ENCODE data around the gene ZNF862. TPM values are rescaled to one million over a fixed set of nuclear protein-coding genes. Genes with fewer than 3 reads are reported as not detected.

Gene ZNF862
- total RNA-seq, 1 donor from 2014 or later: 10.4 TPM

- DNase-seq: no peak
- H3K27me3 ChIP-seq (ENCODE audit: low read depth): no peaks in the 10 kb centered on the region
- intact Hi-C loops (cut with micrococcal nuclease): no loop called here
- no peaks in the 10 kb centered on the region for H3K36me3 ChIP-seq
- peak overlapping the region; percentile 95 for H3K27ac ChIP-seq (replicated peaks)
- peaks cover 32% of the 10 kb centered on the region for H3K4me1 ChIP-seq
- TF ChIP-seq CTCF (IDR thresholded peaks at IDR 0.05; ENCODE audit: borderline replicate concordance): no peak
- no peaks in the 10 kb centered on the region for H3K9me3 ChIP-seq (replicated peaks)
- H3K4me3 ChIP-seq: peak overlapping the region; percentile 99
These were observed 825 bp downstream of the ZNF862 start for GRCh38 chr7:149838992-149839408.

- Histone ChIP-seq H3K27ac (replicated peaks) (no peak overlapping the region), H3K9me3 (replicated peaks) (no peaks in the 10 kb centered on the region), H3K4me3 (peak overlapping the region; percentile 99), H3K27me3 (ENCODE audit: low read depth) (no peaks in the 10 kb centered on the region), H3K36me3 (peaks cover 4% of the 10 kb centered on the region), H3K4me1 (peaks cover 38% of the 10 kb centered on the region)
- no peak for TF ChIP-seq CTCF (IDR thresholded peaks at IDR 0.05; ENCODE audit: borderline replicate concordance)
- no peak for DNase-seq
- intact Hi-C loops (cut with micrococcal nuclease): no loop called here
These were observed 1.8 kb downstream of the ZNF862 start for GRCh38 chr7:149839933-149840332.

GRCh38 chr7:149843566-149843965, 5.4 kb downstream of the ZNF862 start:
- intact Hi-C loops (cut with micrococcal nuclease): no loop called here
- peaks cover 30% of the 10 kb centered on the region for H3K36me3 ChIP-seq

GRCh38 chr7:149844445-149844844, 6.3 kb downstream of the ZNF862 start:
- DNase-seq: no peak
- H3K27me3 ChIP-seq (ENCODE audit: low read depth): no peaks in the 10 kb centered on the region
- H3K27ac ChIP-seq (replicated peaks): no peak overlapping the region
- H3K9me3 ChIP-seq (replicated peaks): no peaks in the 10 kb centered on the region
- H3K4me3 ChIP-seq: no peak overlapping the region
- no peak for TF ChIP-seq CTCF (IDR thresholded peaks at IDR 0.05; ENCODE audit: borderline replicate concordance)
- intact Hi-C loops (cut with micrococcal nuclease): no loop called here
- H3K4me1 ChIP-seq: peaks cover 23% of the 10 kb centered on the region
- H3K36me3 ChIP-seq: peaks cover 39% of the 10 kb centered on the region

More at GRCh38 chr7:149843566-149843965, 5.4 kb downstream of the ZNF862 start:
- Histone ChIP-seq H3K4me3 (no peak overlapping the region), H3K27ac (replicated peaks) (no peak overlapping the region), H3K27me3 (ENCODE audit: low read depth) (no peaks in the 10 kb centered on the region), H3K4me1 (peaks cover 31% of the 10 kb centered on the region), H3K9me3 (replicated peaks) (no peaks in the 10 kb centered on the region)
- no peak for TF ChIP-seq CTCF (IDR thresholded peaks at IDR 0.05; ENCODE audit: borderline replicate concordance)
- DNase-seq: no peak

- H3K27me3 ChIP-seq (ENCODE audit: low read depth): no peaks in the 10 kb centered on the region
- DNase-seq: no peak
- no peak overlapping the region for H3K4me3 ChIP-seq
- no peak for TF ChIP-seq CTCF (IDR thresholded peaks at IDR 0.05; ENCODE audit: borderline replicate concordance)
- intact Hi-C loops (cut with micrococcal nuclease): no loop called here
- peaks cover 16% of the 10 kb centered on the region for H3K4me1 ChIP-seq
- peaks cover 44% of the 10 kb centered on the region for H3K36me3 ChIP-seq
- no peaks in the 10 kb centered on the region for H3K9me3 ChIP-seq (replicated peaks)
- H3K27ac ChIP-seq (replicated peaks): peak overlapping the region; percentile 23
These were observed 7.2 kb downstream of the ZNF862 start for GRCh38 chr7:149845257-149845980.

Measured in left ventricle myocardium inferior (tissue), 1 donor.